GM12873 (cell line): Measurements from ENCODE around the gene REM2.

Experiments
- CTCF ChIP-seq: IDR thresholded peaks from 2 replicates; pipeline ENCODE4 v1.5.1; 2012; ENCODE audit warnings: low read depth, mild to moderate bottlenecking, moderate library complexity, low read length, control low read depth; ENCODE audit not compliant: insufficient read depth; ENCODE audit errors: missing control alignments

REM2 gene

GRCh38 chr14:22875003-22875747, 7.8 kb upstream of the REM2 start:
- TF ChIP-seq CTCF: no peak

DNA sequence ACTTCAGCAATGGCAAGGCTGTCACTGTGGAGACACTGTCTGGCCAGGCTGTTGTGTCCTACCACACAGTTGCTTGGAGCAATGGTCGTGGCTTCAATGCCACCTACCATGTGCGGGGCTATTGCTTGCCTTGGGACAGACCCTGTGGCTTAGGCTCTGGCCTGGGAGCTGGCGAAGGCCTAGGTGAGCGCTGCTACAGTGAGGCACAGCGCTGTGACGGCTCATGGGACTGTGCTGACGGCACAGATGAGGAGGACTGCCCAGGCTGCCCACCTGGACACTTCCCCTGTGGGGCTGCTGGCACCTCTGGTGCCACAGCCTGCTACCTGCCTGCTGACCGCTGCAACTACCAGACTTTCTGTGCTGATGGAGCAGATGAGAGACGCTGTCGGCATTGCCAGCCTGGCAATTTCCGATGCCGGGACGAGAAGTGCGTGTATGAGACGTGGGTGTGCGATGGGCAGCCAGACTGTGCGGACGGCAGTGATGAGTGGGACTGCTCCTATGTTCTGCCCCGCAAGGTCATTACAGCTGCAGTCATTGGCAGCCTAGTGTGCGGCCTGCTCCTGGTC, 7.2 kb upstream of the REM2 start:
- no peak for TF ChIP-seq CTCF

DNA sequence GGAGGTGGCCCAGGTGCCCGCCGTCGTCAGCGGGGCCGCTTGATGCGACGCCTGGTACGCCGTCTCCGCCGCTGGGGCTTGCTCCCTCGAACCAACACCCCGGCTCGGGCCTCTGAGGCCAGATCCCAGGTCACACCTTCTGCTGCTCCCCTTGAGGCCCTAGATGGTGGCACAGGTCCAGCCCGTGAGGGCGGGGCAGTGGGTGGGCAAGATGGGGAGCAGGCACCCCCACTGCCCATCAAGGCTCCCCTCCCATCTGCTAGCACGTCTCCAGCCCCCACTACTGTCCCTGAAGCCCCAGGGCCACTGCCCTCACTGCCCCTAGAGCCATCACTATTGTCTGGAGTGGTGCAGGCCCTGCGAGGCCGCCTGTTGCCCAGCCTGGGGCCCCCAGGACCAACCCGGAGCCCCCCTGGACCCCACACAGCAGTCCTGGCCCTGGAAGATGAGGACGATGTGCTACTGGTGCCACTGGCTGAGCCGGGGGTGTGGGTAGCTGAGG, 6.0 kb upstream of the REM2 start:
- TF ChIP-seq CTCF: no peak

- TF ChIP-seq CTCF: no peak
Observed at GRCh38 chr14:22878271-22879246, 4.5 kb upstream of the REM2 start.

- TF ChIP-seq CTCF: no peak
Observed at GRCh38 chr14:22882064-22882463, 958 bp upstream of the REM2 start.

GRCh38 chr14:22882529-22883172, 371 bp upstream of the REM2 start:
- TF ChIP-seq CTCF: no peak
